ENCODE results near the gene RBM8A. TPM values are rescaled to one million over a fixed set of nuclear protein-coding genes. Genes with fewer than 3 reads are reported as not detected.

The RBM8A gene
- total and polyA plus RNA-seq, 9 of the 15 experiments (the other 6 are each of a cell fraction or from before 2014, with no cell fraction given) = 215 to 1,035 (median 291) TPM

DNA sequence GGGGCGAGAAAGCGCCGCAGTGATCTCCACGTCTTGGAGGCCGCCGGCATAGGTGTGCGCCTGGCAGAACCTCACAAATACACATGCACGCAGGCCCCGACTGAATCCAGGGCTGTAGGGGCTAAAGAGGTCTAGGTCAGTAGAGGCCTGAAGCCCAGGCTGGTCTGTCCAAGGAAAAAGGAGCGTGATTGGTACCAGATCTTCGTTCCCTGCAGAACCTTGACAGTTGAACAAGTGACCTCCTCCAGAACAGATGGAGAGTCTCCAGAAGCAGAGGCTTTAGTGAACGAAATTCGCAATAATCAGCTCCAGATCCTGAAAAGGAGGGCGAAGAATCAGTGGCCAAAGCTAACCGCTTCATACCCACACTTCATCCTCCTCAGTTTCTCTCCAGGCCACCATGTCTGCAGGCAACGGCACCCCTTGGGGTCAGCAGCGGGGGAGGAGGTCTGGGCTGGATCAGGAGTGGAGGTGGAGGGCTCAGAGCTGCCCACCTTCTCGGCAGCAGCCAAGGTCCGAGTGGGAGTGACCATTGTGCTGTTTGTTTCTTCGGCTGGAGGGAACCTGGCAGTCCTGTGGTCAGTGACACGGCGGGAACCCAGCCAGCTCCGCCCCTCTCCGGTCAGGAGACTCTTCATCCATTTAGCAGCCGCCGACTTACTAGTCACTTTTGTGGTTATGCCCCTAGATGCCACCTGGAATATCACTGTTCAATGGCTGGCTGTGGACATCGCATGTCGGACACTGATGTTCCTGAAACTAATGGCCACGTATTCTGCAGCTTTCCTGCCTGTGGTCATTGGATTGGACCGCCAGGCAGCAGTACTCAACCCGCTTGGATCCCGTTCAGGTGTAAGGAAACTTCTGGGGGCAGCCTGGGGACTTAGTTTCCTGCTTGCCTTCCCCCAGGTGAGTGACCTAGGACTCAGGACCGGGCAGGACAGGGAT lies 8.0 kb downstream of the RBM8A start (continued):
- TF ChIP-seq, protein P1, sequence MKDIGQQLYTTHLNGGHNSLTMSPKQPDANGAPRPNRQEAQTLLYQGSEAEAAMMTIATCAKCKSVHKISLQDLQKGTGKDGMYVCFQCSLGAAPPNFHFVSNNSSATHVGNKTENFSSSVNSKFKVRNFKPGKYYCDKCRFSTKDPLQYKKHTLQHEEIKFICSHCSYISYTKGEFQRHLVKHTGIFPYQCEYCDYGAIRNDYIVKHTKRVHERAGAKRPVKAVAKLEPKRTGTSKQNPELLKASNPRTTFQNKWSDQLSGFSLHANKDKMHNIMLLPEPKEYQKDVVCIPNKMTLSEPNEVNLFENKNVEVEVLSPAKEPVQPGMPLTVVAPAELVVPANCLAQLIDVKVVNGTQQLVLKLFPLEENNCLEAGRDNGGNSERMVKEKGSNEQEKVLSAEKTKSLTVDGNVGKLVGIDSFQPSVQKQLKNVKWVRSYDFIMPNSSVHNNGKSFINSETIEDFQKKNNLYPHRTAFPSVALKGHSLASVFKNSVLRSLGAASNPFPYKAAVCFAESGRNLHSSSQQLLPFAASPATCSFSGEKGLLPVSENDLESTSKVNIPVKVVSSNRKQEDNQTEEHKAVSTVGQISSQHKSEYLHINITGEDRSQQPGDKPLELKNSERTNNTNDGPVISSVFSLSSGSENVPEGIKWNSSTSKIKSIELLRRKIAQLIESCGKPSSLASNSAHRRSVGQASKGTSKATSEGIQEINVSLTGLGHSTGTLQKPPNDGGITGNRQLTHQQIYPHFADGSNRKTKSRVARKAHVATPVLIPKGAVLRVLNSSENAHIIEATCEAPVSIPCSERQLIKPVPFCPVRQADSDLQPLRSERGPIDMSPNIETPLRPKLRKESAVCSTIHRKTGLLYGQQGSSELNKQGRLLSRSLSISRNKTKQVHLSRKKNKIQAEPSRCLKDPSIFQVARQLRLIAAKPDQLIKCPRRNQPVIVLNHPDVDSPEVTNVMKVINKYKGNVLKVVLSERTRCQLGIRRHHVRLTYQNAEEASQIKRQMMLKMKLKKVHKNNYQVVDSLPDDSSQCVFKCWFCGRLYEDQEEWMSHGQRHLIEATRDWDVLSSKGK (CRISPR knock-in tag; IDR thresholded peaks at IDR 0.05) = no peak
- TF ChIP-seq, protein P2, sequence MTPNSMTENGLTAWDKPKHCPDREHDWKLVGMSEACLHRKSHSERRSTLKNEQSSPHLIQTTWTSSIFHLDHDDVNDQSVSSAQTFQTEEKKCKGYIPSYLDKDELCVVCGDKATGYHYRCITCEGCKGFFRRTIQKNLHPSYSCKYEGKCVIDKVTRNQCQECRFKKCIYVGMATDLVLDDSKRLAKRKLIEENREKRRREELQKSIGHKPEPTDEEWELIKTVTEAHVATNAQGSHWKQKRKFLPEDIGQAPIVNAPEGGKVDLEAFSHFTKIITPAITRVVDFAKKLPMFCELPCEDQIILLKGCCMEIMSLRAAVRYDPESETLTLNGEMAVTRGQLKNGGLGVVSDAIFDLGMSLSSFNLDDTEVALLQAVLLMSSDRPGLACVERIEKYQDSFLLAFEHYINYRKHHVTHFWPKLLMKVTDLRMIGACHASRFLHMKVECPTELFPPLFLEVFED (CRISPR knock-in tag; conservative IDR thresholded peaks at IDR 0.05) = peak; percentile 55; the same call in 1 of the 2 replicates
- TF ChIP-seq LARP7 (IDR thresholded peaks at IDR 0.05) (no peak), ZC3H11A (IDR thresholded peaks at IDR 0.05; ENCODE audit: low read depth, low read length) (no peak), RBBP5 (IDR thresholded peaks at IDR 0.05; ENCODE audit: borderline replicate concordance, insufficient read depth, low read length, poor library complexity, severe bottlenecking) (peak; percentile 11), ILF3 (IDR thresholded peaks at IDR 0.05; ENCODE audit: borderline replicate concordance) (no peak), GATAD2B (IDR thresholded peaks at IDR 0.05; ENCODE audit: borderline replicate concordance) (no peak), DMBX1 (CRISPR knock-in tag; IDR thresholded peaks at IDR 0.05; ENCODE audit: borderline replicate concordance) (no peak)
- TF ChIP-seq, protein P3, sequence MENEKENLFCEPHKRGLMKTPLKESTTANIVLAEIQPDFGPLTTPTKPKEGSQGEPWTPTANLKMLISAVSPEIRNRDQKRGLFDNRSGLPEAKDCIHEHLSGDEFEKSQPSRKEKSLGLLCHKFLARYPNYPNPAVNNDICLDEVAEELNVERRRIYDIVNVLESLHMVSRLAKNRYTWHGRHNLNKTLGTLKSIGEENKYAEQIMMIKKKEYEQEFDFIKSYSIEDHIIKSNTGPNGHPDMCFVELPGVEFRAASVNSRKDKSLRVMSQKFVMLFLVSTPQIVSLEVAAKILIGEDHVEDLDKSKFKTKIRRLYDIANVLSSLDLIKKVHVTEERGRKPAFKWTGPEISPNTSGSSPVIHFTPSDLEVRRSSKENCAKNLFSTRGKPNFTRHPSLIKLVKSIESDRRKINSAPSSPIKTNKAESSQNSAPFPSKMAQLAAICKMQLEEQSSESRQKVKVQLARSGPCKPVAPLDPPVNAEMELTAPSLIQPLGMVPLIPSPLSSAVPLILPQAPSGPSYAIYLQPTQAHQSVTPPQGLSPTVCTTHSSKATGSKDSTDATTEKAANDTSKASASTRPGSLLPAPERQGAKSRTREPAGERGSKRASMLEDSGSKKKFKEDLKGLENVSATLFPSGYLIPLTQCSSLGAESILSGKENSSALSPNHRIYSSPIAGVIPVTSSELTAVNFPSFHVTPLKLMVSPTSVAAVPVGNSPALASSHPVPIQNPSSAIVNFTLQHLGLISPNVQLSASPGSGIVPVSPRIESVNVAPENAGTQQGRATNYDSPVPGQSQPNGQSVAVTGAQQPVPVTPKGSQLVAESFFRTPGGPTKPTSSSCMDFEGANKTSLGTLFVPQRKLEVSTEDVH (IDR thresholded peaks at IDR 0.05; ENCODE audit: low read depth, partially characterized antibody) = peak; percentile 58
- TF ChIP-seq, protein P4, sequence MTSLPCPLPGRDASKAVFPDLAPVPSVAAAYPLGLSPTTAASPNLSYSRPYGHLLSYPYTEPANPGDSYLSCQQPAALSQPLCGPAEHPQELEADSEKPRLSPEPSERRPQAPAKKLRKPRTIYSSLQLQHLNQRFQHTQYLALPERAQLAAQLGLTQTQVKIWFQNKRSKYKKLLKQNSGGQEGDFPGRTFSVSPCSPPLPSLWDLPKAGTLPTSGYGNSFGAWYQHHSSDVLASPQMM (CRISPR knock-in tag; IDR thresholded peaks at IDR 0.05) = no peak
- TF ChIP-seq, protein P5, sequence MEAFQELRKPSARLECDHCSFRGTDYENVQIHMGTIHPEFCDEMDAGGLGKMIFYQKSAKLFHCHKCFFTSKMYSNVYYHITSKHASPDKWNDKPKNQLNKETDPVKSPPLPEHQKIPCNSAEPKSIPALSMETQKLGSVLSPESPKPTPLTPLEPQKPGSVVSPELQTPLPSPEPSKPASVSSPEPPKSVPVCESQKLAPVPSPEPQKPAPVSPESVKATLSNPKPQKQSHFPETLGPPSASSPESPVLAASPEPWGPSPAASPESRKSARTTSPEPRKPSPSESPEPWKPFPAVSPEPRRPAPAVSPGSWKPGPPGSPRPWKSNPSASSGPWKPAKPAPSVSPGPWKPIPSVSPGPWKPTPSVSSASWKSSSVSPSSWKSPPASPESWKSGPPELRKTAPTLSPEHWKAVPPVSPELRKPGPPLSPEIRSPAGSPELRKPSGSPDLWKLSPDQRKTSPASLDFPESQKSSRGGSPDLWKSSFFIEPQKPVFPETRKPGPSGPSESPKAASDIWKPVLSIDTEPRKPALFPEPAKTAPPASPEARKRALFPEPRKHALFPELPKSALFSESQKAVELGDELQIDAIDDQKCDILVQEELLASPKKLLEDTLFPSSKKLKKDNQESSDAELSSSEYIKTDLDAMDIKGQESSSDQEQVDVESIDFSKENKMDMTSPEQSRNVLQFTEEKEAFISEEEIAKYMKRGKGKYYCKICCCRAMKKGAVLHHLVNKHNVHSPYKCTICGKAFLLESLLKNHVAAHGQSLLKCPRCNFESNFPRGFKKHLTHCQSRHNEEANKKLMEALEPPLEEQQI (IDR thresholded peaks at IDR 0.05) = no peak
- TF ChIP-seq, protein P6, sequence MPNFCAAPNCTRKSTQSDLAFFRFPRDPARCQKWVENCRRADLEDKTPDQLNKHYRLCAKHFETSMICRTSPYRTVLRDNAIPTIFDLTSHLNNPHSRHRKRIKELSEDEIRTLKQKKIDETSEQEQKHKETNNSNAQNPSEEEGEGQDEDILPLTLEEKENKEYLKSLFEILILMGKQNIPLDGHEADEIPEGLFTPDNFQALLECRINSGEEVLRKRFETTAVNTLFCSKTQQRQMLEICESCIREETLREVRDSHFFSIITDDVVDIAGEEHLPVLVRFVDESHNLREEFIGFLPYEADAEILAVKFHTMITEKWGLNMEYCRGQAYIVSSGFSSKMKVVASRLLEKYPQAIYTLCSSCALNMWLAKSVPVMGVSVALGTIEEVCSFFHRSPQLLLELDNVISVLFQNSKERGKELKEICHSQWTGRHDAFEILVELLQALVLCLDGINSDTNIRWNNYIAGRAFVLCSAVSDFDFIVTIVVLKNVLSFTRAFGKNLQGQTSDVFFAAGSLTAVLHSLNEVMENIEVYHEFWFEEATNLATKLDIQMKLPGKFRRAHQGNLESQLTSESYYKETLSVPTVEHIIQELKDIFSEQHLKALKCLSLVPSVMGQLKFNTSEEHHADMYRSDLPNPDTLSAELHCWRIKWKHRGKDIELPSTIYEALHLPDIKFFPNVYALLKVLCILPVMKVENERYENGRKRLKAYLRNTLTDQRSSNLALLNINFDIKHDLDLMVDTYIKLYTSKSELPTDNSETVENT (CRISPR knock-in tag; IDR thresholded peaks at IDR 0.05) = no peak

Data from K562 (cell line).